ENCODE results near the gene APOD.

The APOD gene

GRCh38 chr3:195522254-195523023 is 61.3 kb downstream of the APOD start:
- DNase-seq = no peak
